HL-60 (cell line): ENCODE data around the gene IL1RL1.

ENCODE experiments used
- DNase-seq, 2 experiments: peaks; one replicate each; pipeline ENCODE4 v3.0.0-alpha.2; 2010 to 2020; ENCODE audit warnings: low read depth in 1 of 2, low spot score in 1 of 2
- H3K27ac ChIP-seq: fragments of 250-450 bp; sonication (Bioruptor Pico); replicated peaks from 2 replicates; pipeline ENCODE4 v1.5.1; 2020; ENCODE audit warnings: mild to moderate bottlenecking, moderate library complexity
- H3K27me3 ChIP-seq: fragments of 250-450 bp; sonication (Bioruptor Pico); 2 replicates; pipeline ENCODE4 v1.5.1; 2021; ENCODE audit warnings: mild to moderate bottlenecking, moderate library complexity; ENCODE audit not compliant: insufficient read depth, poor library complexity, severe bottlenecking
- H3K4me3 ChIP-seq: replicated peaks from 2 replicates; pipeline ENCODE4 v1.5.1; 2011; ENCODE audit warnings: mild to moderate bottlenecking, control low read depth, low read length; ENCODE audit not compliant: insufficient read depth
- CTCF ChIP-seq: IDR thresholded peaks from one replicate; pipeline ENCODE4 v1.5.1; 2011; ENCODE audit warnings: low read length, control low read depth, inconsistent platforms; ENCODE audit not compliant: insufficient read depth
- GABPA ChIP-seq: IDR thresholded peaks from 2 replicates; pipeline ENCODE4 v1.6.1; 2012; ENCODE audit warnings: low read depth
- POLR2AphosphoS5 ChIP-seq: IDR thresholded peaks from 2 replicates; pipeline ENCODE4 v1.6.1; 2012; ENCODE audit warnings: low read depth
- REST ChIP-seq: IDR thresholded peaks from 2 replicates; pipeline ENCODE4 v1.6.1; 2012; ENCODE audit warnings: low read depth; ENCODE audit not compliant: insufficient replicate concordance
- SPI1 ChIP-seq: IDR thresholded peaks from 2 replicates; pipeline ENCODE4 v1.6.1; 2012; ENCODE audit warnings: low read depth, mild to moderate bottlenecking, borderline replicate concordance

IL1RL1 gene

GRCh38 chr2:102340778-102341177 is 29.4 kb downstream of the IL1RL1 start:
- TF ChIP-seq REST: no peak
- TF ChIP-seq SPI1: no peak
- no peak for TF ChIP-seq CTCF
- TF ChIP-seq POLR2AphosphoS5: no peak
- no peak for TF ChIP-seq GABPA
- Histone ChIP-seq H3K4me3 (no peak overlapping the region), H3K27ac (no peak overlapping the region), H3K27me3 (no peaks in the 10 kb centered on the region)
- peak in 1 of 2 experiments; percentile 36 for DNase-seq

- Histone ChIP-seq H3K4me3 (no peak overlapping the region), H3K27me3 (no peaks in the 10 kb centered on the region), H3K27ac (no peak overlapping the region; the same call in 1 of the 2 replicates)
- TF ChIP-seq SPI1 (no peak), REST (no peak), CTCF (no peak), GABPA (no peak), POLR2AphosphoS5 (no peak)
- no peak for DNase-seq
Measured at GRCh38 chr2:102342888-102343287, 31.5 kb downstream of the IL1RL1 start.

GRCh38 chr2:102344397-102344796 is 33.0 kb downstream of the IL1RL1 start:
- DNase-seq: no peak
- Histone ChIP-seq H3K27me3 (no peaks in the 10 kb centered on the region), H3K4me3 (no peak overlapping the region), H3K27ac (no peak overlapping the region)
- TF ChIP-seq SPI1 (no peak), CTCF (no peak)

- TF ChIP-seq POLR2AphosphoS5 (no peak), SPI1 (no peak), CTCF (no peak), REST (no peak), GABPA (no peak)
- no peak overlapping the region for H3K27ac ChIP-seq
- no peak for DNase-seq
- no peaks in the 10 kb centered on the region for H3K27me3 ChIP-seq
- no peak overlapping the region for H3K4me3 ChIP-seq
Measured at GRCh38 chr2:102345329-102345920, 34.1 kb downstream of the IL1RL1 start.
